ENCODE data around the gene POLR2C.

- peak; percentile 60 to 91 (median 85) for TF ChIP-seq POLR2A (IDR thresholded peaks at IDR 0.05)
- peak; percentile 95 to 99 (median 98) for TF ChIP-seq CTCF (IDR thresholded peaks at IDR 0.05 in 8 of 11, conservative IDR thresholded peaks at IDR 0.05 in 3 of 11)
Measured at GRCh38 chr16:57462209-57462977, at the start of gene POLR2C.

Data from spleen (tissue), 7 donors.